Stimulated activated CD4-positive, alpha-beta T cell treated with anti-CD3 and anti-CD28 coated beads, Interleukin-12 subunit alpha, Interleukin-12 subunit beta, amount 100 ng/mL, for 4 hours (primary cell): Measurements from ENCODE around the gene CNTROB.

Experiments used
- DNase-seq: peaks from one replicate; pipeline ENCODE4 v3.0.0-alpha.2; 2020

CNTROB gene

DNA sequence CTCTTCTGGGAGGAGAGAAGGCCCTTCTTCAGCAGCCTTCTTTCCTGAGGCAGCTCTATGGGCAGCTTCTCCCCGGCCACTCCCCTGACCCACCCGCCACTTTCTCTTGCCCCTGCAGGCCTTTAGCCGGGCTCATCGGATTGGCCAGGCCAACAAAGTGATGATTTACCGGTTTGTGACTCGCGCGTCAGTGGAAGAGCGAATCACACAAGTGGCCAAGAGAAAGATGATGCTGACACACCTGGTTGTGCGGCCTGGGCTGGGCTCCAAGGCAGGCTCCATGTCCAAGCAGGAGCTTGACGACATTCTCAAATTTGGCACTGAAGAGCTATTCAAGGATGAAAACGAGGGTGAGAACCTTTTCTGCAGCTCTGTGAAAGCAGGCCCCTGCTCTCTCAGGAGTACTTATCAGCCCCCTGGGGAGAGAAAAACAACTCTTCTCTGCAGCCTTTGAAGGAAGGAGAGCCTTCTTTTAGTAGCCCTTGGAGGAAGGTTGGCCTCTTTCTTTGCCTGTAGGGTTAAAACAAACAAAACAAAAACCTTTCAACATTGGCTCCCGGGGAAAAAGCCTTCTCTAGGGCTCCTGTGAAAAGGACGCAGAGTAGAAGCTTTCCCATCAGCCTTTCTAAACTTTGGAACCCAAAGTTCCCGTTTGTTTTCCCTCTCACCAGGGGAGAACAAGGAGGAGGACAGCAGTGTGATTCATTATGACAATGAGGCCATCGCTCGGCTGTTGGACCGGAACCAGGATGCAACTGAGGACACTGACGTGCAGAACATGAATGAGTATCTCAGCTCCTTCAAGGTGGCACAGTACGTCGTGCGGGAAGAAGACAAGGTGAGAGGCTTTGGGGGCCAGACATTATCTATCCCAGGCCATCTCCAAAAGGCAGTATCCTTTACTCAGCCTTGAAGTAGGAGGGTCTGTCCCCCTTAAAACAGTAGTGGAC is 28.6 kb upstream of the CNTROB start:
- no peak for DNase-seq

DNA sequence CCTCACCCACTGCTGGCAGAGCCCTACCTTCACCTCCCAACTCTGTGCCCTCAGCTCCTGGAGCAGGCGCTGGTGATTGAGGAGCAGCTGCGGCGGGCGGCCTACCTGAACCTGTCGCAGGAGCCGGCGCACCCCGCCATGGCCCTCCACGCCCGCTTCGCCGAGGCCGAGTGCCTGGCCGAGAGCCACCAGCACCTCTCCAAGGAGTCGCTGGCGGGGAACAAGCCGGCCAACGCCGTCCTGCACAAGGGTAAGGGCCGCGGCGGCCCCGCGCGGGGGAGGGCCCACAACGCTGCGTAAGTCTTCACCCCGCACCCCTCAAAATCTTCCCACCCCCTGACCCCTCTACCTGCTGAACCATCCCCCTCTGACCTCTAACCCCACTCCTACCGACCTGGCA is 22.9 kb upstream of the CNTROB start:
- no peak for DNase-seq

DNA sequence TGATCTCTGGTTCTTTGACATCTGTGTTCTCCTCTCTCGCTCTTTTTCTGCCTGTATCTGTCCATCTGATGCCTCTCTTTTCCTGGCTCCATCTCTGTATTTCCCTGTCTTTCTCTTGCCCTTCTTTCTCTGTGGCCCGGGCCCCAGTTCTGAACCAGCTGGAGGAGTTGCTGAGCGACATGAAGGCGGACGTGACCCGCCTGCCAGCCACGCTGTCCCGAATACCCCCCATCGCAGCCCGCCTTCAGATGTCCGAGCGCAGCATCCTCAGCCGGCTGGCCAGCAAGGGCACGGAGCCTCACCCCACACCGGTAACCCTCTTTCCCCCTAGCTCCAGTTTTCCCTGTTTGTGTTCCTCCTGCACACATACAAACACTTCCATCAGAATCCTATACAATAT is 21.7 kb upstream of the CNTROB start:
- DNase-seq = no peak

DNA sequence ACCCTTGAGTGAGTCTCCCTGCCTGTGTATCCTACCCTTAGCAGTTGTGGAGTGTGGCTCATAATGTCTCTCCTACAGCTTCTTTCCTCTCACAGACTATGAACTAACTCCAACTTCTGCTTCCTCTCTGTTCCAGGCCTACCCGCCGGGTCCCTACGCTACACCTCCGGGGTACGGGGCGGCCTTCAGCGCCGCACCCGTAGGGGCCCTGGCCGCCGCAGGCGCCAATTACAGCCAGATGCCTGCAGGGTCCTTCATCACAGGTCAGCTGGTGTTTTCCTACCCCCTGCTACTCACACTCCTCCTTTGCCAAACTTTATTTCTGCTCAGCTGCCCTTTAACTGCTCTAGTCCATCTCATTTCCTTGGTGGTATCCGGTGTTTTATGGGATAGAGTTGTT is 21.3 kb upstream of the CNTROB start:
- no peak for DNase-seq

DNA sequence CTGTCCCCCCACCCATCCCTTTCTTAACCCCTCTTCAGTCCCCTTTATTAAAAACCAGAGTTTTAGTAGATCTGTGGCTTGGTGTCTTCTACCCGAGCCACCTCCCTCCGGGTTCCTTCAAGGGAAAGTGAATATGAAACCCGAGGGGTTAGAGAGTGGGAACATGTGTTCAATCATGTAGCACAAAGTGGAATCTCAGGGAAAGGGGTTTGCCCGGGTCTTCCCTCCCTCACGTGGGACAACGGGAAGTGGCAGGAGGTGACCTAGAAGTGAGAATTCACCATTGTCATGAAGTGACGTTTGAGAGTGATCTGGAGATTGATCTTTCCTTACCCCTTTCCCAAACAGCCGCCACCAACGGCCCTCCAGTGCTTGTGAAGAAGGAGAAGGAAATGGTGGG is 20.9 kb upstream of the CNTROB start:
- DNase-seq = no peak

DNA sequence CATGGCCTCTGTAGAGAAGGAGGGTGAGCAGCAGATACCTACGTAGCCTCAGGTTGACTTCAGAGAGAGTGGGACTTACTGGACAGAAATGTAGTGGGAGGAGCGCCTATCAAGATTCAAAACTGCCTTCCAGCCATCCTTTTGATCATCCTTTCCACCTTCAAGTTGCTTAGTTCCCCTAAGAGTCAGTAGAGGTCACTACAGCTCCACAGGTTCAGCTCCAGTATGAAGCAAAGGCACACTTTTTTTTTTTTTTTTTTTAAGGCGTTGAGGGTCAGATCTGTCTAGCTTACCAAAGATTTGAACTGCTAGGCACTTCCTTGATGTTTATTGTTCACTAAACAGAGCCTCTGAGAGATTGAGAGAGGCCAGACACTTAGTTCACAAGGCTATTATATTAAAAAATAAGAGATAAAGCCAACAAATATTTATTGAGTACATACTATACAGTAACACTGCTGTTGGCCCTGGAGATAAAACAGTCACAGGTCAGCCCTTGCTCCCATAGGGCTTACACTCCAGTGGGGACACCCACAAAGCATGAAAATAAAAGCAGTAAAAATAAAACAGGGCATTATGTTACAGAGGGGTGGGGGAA is 19.0 kb upstream of the CNTROB start:
- no peak for DNase-seq

DNA sequence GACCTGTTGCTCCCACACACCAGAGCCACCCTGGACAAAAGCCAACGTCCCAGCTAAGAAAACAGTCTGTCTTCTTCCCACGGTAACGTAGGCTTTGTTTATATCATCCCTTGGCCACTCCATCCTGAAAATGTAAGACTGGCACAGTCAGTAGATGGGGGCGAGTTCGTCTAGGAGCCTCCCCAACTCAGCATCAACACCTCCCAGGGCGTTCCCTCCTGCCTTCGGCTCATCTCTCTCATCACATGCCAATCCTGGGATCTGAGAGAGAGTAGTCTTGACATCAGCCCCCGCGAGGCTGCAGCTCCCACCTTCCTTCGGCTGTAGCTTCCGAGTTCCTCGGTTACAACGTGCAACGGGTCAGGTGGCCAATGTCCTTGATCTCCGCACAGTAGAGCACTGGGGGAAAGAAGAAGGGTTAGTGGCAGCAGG is 16.8 kb upstream of the CNTROB start:
- DNase-seq = no peak

DNA sequence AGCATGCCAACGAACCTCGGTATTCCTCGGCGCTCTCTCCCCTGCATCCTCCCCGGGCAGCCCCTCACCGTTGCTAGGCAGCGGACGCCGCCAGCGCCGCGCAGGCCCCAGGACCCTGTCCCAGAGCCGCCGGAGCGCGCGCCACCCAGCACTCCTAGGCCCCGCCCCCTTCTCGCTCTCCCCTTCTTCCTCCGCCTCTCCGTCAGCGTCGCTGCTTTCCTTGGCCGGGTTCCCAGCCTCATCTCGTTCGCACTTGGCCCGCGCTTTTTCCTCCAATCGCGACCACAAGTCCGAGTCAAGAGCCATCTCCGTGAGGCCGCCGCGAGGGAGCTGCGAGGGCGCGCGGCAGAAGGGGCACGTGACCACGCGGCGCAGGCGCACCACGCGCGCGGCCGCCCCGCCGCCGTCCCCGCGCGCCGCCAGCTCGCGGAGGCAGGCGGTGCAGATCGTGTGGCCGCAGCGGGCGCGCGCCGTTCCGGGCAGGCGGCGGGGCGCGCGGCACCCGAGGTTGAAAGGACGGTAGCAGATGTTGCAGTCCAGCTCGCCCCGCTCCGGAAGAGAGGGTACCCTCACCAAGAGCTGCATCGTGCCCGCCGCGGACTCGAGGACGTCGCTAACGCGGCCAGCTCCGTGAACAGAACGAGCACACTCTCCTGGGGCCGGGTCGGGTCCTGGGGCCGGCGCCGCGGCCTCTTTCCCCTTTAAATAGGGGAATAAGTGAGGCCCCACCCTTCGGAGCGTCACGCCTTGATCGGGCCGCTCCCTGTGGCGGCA is 16.2 kb upstream of the CNTROB start, which contains the start of gene RNF227:
TSS of gene RNF227 (minus strand) at position 679 of the 774 bp plus-strand sequence. CDS start at position 585, 94 bp downstream.
- peak; percentile 83 for DNase-seq

DNA sequence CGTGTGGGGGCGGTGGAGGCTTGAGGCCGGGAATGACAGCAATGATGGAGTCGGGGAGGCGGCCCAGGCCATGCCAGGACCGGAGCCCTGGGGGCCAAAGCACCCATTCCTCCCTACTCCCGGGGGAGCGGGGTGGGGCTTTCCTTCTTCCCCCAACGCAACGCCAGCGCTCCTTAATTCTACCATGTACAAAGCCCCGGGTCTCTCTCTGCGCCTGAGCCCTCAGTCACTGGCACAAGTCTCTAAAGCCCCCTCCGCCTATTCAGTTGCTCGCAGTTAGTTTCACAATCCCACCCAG is 15.7 kb upstream of the CNTROB start:
- no peak for DNase-seq

DNA sequence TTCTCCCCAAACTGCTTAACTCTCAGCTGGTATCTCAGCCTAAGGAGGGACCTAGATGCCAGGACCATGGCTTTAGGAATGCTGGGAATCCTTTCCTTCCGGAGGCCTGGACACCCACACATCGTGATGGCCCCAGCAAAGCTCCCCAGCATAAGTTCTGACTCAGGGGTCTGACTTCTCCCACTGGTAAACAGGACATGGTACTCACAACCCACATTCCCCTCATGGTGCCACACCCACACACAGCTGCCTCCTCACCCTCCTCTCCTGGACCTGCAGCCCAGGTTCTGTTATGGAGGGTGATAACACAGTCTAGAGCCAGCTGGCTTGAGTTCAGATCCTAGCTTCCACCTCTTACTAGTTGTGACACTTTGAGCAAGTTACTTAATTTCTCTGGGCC is 15.2 kb upstream of the CNTROB start:
- no peak for DNase-seq

DNA sequence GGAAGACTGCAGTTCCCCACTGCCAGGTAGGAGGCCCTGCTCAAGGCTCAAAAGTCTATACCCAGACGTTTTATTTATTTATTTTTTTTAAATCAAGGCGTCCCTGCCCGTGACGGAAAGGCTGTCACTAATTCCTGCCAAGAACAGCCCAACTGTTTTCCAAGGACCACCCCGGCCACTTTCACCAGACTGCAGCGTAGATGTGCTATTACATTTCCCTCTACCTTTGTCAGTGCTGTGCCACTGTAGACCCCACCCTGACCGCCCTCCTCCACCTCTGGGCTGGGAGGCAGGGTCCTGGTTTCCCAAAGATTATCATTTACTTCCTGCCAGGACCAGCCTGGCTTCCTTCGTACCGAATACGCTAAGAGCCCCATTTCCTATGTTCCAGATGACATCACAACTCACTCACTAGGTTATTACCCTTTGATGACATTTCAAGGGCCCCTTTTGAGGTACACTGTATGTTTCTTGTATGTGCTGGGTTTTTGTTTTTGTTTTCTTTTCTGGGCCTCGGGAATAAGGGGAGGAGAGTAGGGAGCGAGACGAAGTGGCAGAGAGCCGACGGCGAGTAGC is 9.6 kb upstream of the CNTROB start:
- no peak for DNase-seq

DNA sequence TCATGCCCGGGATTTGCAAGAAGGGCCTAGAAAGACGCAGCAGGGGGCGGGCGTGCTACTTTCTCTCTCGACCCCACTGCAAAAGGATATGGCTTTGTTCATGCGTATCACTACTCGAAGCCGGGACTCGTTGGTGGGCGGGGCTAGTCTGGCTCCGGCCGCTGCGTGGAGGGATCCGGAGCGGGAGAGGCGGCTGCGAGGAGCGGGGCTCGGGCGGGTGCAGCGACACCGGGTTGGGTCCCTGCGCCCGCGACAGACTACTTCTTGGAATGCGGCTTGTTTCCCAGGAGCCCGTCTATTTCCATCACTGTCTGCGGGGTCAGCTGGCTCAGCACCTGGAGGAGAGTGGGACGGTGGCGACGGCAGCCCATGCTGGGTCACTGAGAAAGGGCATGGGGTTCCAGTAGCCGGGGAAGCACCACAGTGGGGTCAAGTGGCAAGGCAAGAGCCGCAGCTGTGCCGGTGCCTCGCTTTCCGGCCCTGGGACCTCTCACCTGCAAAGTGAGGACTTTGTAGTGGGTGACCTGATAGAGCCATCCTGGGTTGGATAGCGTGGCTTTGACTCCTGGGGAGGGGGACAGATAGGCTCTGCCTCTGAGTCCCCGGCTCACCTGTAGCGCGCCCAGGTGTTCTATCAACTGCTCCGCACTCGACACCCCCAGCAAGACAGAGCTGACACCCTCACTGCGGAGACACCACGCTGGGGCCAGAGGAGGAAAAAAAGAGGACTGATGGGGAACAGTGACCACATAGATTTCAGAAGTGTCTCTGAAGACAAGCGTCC is 9.0 kb upstream of the CNTROB start:
- peak; percentile 81 for DNase-seq

DNA sequence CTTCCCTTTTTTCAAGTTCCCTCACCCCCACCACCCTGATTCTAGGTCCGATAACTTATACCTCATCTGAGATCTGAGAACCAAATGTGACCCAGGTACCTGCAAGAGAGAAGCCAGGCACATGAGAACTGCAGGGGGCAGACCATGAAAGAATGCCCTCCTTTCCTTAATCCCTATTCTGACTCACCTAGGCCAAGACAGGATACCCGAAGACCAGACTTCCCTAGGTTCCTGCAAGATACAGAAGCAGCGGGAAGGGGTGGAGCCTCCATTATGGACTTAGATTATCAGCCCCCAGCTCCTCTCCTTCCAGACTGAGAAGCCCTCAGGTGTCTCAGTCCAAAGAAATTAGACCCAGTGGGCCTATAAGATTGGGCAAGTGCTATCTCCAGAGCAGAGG is 4.4 kb upstream of the CNTROB start:
- no peak for DNase-seq

DNA sequence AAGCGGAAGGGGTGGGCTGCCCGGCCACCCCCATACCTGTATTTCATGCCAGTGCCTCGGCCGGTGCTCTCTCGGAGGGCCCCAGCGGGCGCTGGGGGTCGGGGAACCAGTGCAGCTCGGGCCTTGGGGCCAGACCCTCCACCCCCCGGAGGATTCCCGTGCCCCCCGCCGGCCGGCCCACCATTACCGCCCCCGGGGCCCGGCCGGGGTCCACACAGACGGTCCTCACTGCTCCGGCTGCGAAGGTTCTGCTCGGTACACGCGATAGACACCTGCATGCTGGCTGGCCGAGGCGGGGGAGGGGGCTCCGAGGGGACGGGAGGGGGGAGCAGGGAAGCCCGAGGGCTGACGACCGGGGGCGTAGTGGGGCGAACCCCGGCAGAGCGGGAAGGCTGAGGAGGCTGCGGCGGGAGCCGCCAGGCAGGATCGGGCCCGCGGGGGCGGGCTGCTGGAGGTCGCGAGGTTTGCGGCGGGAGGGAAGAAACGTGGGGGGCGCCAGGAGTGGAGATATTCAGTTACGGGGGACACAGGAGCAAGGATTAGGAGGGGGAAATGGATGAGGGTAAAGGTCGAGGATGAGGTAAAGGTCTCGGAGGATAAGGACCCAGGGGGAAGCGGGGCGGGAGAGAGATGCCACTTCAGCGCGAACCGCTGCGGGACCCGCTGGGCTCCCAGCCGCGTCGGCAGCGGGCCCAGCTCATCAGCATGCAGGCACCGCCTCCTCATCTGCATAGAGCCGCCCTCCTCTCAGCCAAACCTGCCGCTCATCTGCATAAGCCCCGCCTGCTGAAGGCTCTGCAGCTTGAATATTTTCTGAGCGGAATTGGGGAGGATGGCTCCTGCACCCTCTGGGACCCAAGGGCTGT is 2.6 kb upstream of the CNTROB start, which contains the start of gene KCNAB3:
TSS of gene KCNAB3 (minus strand) at position 699 of the 866 bp plus-strand sequence. CDS start at position 278, 421 bp downstream.
- peak; percentile 50 for DNase-seq

DNA sequence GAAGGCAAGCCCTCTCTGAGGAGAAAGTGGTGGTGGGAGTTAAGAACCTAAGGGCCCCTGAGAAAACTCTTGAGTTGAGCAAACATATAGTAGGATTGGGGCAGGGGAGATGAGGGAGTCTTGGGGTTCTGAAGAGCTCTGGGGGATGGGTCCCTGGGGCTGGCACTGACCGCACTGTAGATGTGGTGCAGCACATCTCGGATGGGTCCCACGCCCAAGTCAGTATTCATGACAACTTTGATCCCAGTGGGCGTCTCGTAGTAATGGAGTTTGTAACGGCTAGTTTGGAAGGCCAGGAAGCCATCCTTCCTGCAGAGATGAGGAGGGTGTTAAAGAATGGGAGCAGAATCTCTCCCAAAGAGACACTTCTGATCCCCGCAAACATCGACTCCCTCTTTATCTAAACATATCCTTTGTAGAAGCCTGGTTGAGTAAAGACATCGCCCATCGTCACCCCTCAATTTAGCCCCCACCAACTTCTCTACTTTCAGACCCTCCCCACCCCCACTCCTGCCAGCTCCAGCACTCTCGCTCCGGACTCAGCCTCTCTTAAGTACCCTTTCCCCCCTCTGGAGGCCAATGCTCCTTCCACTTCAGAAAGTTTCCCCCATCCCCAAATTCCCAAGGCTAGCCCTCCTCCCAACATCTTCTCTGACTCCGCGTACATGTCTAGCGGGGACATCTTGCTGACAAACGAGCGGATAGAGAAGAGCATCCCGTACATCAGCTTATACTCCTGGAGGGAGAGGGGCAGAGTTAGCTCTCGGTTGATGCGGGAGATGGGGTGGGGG is 970 bp upstream of the CNTROB start:
- DNase-seq = no peak

DNA sequence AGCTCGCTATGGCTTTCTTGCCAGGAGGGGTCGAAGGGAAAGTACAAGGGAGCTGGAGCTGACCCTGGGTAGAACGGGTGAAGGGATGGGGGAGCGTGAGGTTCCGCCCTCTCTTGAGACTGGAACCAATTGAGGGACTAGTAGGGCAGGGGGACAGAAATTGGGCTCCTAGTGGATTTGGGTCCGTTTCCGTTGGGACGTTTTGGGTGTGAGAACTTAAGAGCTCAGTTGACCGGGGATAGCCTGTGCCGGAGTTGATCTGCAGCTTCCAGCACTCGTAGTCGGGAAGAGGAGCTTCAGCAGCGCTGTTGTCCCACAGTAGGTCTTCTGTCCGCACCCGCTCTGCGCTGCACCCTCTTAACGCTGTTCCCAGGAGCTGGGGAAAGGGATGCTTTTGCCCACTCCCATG is 481 bp downstream of the CNTROB start:
- no peak for DNase-seq

DNA sequence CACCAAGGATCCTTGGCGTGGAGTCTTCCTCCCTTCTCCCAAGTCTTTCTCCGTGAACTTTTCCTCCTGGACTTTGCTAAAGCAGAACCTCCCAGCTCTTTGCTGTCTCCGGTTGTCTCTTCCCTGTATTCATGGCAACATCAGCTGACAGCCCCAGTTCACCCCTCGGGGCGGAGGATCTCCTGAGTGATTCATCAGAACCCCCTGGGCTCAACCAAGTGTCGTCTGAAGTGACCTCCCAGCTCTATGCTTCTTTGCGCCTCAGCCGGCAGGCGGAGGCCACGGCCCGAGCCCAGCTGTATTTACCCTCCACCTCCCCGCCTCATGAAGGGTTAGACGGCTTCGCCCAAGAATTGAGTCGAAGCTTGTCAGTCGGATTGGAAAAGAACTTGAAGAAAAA is 943 bp downstream of the CNTROB start:
- DNase-seq = no peak

DNA sequence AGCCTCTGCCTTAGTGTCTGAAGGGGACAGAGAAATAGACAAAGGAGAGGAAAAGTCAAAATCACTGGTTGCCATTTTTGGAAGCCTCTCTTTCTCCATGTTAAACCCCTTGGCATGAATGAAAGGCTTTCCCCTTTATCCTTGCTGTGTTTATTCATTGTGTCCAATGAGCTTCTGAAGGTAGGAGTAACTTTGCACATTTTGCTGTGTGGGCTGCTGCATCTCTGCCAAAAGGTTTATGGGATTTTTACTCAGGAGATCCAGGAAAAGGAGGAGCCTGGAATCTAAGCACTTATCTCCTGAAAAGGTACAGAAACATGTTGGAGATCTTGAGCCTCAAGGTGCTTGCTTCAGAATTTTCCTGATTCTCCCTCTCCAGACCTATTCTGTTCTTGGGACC is 3.9 kb downstream of the CNTROB start:
- no peak for DNase-seq

DNA sequence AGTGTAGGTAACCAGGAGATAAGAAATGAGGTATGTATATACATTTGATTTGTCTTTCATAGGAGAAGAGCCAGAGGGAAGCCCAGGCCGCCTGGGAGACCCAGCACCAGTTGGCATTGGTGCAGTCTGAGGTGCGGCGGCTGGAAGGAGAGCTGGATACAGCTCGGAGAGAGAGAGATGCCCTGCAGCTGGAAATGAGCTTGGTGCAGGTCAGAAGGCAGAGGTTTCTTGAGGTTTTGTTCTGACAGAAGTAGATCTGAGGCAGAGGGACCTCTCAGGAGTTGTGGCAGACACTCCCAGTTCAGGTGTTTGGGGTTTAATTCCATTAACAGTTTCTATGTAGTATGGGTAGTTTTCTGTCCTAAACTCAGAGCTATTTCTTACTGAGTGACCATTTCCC is 8.0 kb downstream of the CNTROB start:
- DNase-seq = no peak

DNA sequence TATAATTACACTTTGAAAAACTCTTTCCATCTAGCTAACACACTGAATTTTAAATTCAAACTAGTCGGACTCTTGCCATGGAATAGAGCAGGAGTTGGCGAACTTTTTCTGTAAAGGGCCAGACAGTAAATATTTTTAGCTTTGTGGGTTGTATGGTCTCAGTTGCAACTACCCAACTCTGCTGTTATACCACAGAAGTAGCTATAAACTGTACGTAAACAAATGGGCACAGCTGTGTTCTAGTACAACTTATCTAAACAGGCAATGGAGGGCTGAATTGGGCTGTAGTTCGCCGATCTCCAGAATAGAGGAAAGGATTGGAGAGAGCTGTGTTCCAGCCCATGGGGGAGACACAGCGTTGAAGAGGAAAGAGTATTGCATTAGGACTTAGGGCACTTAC is 8.7 kb downstream of the CNTROB start:
- no peak for DNase-seq

DNA sequence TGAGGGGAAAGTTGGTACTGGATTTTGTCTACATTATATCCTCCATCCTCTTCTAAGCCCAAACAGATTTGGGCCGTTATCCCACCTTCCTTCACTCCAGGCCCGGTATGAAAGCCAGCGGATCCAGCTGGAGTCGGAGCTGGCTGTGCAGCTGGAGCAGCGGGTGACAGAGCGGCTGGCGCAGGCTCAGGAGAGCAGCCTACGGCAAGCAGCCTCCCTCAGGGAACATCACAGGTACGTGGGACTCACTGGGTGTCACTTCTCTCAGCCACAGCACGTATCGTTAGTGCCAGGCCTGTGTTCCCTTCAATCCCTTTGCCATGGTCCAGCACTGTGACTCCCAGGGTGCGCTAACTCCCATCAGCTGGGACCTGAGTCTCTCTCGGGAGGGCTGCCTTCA is 11.3 kb downstream of the CNTROB start:
- no peak for DNase-seq
